WTC11 (cell line): Measurements from ENCODE around the gene ABAT.

Experiments
- CREB1 ChIP-seq: sonication (generic); formaldehyde crosslinking; IDR thresholded peaks from 2 replicates; pipeline ENCODE4 v1.8.0; 2023; ENCODE audit warnings: mild to moderate bottlenecking, missing genetic modification reagents
- ESRRA ChIP-seq: sonication (generic); formaldehyde crosslinking; IDR thresholded peaks from 2 replicates; pipeline ENCODE4 v1.8.1; 2022; ENCODE audit warnings: mild to moderate bottlenecking, missing genetic modification reagents, borderline replicate concordance
- FOXP1 ChIP-seq: sonication (generic); formaldehyde crosslinking; IDR thresholded peaks from 2 replicates; pipeline ENCODE4 v1.8.0; 2022; ENCODE audit warnings: missing genetic modification reagents, mild to moderate bottlenecking, moderate library complexity, borderline replicate concordance
- JUN ChIP-seq: sonication (generic); formaldehyde crosslinking; IDR thresholded peaks from 2 replicates; pipeline ENCODE4 v1.8.0; 2023; ENCODE audit warnings: mild to moderate bottlenecking, missing genetic modification reagents
- NFYB ChIP-seq: sonication (generic); formaldehyde crosslinking; conservative IDR thresholded peaks from 2 replicates; pipeline ENCODE4 v1.8.0; 2022; ENCODE audit warnings: low read depth, missing genetic modification reagents
- NR2C2 ChIP-seq: sonication (generic); formaldehyde crosslinking; IDR thresholded peaks from 2 replicates; pipeline ENCODE4 v1.8.0; 2022; ENCODE audit warnings: mild to moderate bottlenecking, missing genetic modification reagents
- SMAD4 ChIP-seq: sonication (generic); formaldehyde crosslinking; IDR thresholded peaks from 2 replicates; pipeline ENCODE4 v1.8.0; 2022; ENCODE audit warnings: mild to moderate bottlenecking, missing genetic modification reagents
- SP1 ChIP-seq: sonication (generic); formaldehyde crosslinking; conservative IDR thresholded peaks from 2 replicates; pipeline ENCODE4 v1.8.1; 2022; ENCODE audit warnings: missing genetic modification reagents
- ZNF263 ChIP-seq: sonication (generic); formaldehyde crosslinking; IDR thresholded peaks from 2 replicates; pipeline ENCODE4 v1.8.1; 2022; ENCODE audit warnings: low read depth, mild to moderate bottlenecking, moderate library complexity, missing genetic modification reagents
- TF ChIP-seq, protein P1 (sequence below): sonication (generic); formaldehyde crosslinking; IDR thresholded peaks from 2 replicates; pipeline ENCODE4 v1.8.0; 2022; ENCODE audit warnings: mild to moderate bottlenecking, missing genetic modification reagents
- TF ChIP-seq, protein P2 (sequence below): fragments of 200-600 bp; IDR thresholded peaks from 2 replicates; pipeline ENCODE4 v1.8.0; 2022; ENCODE audit warnings: antibody characterized with exemption
- TF ChIP-seq, protein P3 (sequence below): sonication (generic); formaldehyde crosslinking; conservative IDR thresholded peaks from 2 replicates; pipeline ENCODE4 v1.8.1; 2022; ENCODE audit warnings: mild to moderate bottlenecking, missing genetic modification reagents
- TF ChIP-seq, protein P4 (sequence below): sonication (generic); formaldehyde crosslinking; IDR thresholded peaks from 2 replicates; pipeline ENCODE4 v1.8.0; 2022; ENCODE audit warnings: mild to moderate bottlenecking, missing genetic modification reagents
- TF ChIP-seq, protein P5 (sequence below): sonication (generic); formaldehyde crosslinking; IDR thresholded peaks from 2 replicates; pipeline ENCODE4 v1.8.1; 2022; ENCODE audit warnings: missing genetic modification reagents, borderline replicate concordance

DNA sequence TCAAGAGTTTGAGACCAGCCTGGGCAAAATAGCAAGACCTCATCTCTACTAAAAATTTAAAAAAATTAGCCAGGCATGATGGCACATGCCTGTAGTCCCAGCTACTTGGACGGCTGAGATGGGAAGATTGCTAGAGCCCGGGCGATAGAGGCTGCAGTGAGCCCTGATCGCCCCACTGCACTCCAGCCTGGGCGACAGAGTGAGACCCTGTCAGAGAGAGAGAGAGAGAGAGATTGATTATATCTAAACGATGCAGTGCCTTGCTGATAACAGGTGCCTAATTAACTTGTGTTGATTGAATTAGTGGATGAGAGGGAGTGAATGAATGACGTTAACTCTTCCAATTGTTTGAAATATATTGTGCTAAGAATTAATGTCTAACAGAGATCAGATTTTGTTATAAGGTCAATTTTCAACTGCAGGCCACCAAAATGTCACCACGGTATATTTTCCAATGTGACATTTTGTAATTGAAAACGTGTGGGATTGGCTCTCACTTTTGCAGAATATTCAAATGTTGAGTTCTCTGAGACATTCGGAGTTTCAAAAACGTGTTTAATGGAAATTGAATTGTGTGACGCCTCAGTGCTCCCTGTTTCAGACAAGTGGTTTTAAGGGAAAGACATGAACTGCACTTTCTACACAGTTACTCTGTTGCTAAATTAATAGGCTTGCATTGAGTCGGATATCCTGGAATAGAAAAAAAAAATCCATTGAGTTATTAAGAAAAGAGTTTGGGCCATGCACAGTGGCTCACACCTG, 53.6 kb downstream of the ABAT start:
- TF ChIP-seq, protein P1, sequence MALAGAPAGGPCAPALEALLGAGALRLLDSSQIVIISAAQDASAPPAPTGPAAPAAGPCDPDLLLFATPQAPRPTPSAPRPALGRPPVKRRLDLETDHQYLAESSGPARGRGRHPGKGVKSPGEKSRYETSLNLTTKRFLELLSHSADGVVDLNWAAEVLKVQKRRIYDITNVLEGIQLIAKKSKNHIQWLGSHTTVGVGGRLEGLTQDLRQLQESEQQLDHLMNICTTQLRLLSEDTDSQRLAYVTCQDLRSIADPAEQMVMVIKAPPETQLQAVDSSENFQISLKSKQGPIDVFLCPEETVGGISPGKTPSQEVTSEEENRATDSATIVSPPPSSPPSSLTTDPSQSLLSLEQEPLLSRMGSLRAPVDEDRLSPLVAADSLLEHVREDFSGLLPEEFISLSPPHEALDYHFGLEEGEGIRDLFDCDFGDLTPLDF (CRISPR knock-in tag) = no peak
- TF ChIP-seq NR2C2 (CRISPR knock-in tag) (no peak), CREB1 (CRISPR knock-in tag) (no peak), FOXP1 (CRISPR knock-in tag) (no peak), NFYB (no peak), SMAD4 (CRISPR knock-in tag) (no peak), ESRRA (CRISPR knock-in tag) (no peak), ZNF263 (CRISPR knock-in tag) (no peak), SP1 (CRISPR knock-in tag) (no peak), JUN (no peak)
- TF ChIP-seq, protein P2, sequence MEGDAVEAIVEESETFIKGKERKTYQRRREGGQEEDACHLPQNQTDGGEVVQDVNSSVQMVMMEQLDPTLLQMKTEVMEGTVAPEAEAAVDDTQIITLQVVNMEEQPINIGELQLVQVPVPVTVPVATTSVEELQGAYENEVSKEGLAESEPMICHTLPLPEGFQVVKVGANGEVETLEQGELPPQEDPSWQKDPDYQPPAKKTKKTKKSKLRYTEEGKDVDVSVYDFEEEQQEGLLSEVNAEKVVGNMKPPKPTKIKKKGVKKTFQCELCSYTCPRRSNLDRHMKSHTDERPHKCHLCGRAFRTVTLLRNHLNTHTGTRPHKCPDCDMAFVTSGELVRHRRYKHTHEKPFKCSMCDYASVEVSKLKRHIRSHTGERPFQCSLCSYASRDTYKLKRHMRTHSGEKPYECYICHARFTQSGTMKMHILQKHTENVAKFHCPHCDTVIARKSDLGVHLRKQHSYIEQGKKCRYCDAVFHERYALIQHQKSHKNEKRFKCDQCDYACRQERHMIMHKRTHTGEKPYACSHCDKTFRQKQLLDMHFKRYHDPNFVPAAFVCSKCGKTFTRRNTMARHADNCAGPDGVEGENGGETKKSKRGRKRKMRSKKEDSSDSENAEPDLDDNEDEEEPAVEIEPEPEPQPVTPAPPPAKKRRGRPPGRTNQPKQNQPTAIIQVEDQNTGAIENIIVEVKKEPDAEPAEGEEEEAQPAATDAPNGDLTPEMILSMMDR = no peak
- TF ChIP-seq, protein P3, sequence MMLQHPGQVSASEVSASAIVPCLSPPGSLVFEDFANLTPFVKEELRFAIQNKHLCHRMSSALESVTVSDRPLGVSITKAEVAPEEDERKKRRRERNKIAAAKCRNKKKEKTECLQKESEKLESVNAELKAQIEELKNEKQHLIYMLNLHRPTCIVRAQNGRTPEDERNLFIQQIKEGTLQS (CRISPR knock-in tag) = no peak
- TF ChIP-seq, protein P4, sequence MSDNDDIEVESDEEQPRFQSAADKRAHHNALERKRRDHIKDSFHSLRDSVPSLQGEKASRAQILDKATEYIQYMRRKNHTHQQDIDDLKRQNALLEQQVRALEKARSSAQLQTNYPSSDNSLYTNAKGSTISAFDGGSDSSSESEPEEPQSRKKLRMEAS (CRISPR knock-in tag) = no peak
- TF ChIP-seq, protein P5, sequence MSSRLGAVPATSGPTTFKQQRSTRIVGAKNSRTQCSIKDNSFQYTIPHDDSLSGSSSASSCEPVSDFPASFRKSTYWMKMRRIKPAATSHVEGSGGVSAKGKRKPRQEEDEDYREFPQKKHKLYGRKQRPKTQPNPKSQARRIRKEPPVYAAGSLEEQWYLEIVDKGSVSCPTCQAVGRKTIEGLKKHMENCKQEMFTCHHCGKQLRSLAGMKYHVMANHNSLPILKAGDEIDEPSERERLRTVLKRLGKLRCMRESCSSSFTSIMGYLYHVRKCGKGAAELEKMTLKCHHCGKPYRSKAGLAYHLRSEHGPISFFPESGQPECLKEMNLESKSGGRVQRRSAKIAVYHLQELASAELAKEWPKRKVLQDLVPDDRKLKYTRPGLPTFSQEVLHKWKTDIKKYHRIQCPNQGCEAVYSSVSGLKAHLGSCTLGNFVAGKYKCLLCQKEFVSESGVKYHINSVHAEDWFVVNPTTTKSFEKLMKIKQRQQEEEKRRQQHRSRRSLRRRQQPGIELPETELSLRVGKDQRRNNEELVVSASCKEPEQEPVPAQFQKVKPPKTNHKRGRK (CRISPR knock-in tag) = no peak
